GM19240 (cell line): ENCODE data around the gene SLC3A2.

Experiments
- DNase-seq: peaks from one replicate; pipeline ENCODE4 v3.0.0; 2011; ENCODE audit warnings: low spot score; ENCODE audit not compliant: insufficient read length

Gene SLC3A2

GRCh38 chr11:62909107-62909894 is 28.6 kb downstream of the SLC3A2 start:
- DNase-seq, result no peak

DNA sequence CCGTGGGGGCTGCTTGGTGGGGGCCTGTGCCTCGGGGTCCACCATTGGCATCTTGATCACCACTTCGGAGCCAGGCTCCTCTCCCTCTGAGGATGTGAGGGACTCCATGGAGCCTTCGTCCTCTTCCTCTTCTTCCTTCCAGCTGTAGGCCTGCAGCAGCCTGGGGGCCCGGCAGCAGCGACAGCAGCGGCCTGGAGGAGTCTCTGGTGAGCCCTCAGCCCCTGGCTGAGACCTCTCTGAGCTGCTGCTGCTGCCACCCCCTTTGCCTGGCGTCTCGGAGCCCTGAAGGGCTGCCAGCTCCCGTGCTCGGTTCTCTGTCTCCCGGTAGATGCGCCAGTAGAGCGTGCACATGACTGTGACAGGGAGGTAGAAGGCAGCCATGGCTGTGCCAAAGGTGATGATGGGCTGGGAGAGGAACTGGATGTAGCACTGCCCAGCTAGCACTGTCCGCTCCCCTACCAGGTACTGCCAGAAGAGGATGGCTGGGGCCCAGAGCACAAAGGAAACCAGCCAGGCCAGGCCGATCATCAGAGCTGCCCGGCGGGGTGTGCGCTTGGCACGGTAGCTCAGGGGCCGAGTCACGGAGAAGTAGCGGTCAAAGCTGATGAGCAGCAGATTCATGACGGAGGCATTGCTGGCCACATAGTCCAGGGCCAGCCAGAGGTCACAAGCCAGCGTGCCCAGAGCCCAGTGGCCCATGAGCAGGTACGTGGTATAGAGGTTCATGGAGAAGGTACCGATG is 29.6 kb downstream of the SLC3A2 start:
- no peak for DNase-seq

- no peak for DNase-seq
These were observed 30.7 kb downstream of the SLC3A2 start for GRCh38 chr11:62911137-62912130.

DNA sequence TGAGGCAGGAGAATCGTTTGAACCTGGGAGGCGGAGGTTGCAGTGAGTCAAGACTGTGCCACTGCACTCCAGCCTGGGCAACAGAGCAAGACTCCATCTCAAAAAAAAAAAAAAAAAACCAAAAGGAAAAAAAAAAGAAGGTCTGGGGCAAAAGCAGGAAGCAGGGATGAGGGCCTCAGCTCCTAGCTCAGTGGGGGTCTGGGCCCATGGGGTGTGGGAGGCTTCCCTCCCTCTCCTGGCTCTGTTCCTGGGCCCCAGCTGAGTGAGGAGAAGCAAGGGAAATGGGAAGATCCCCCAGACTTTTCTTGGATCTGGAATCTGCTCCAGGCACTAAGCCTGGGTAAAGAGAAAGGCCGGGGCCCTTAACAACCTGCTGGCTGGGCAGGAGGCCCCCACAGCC is 31.6 kb downstream of the SLC3A2 start:
- no peak for DNase-seq

- no peak for DNase-seq
These were observed 33.7 kb downstream of the SLC3A2 start for GRCh38 chr11:62914416-62914815.

GRCh38 chr11:62917906-62918502 is 37.3 kb downstream of the SLC3A2 start:
- no peak for DNase-seq

GRCh38 chr11:62918531-62918930 is 37.8 kb downstream of the SLC3A2 start:
- DNase-seq, result no peak

DNA sequence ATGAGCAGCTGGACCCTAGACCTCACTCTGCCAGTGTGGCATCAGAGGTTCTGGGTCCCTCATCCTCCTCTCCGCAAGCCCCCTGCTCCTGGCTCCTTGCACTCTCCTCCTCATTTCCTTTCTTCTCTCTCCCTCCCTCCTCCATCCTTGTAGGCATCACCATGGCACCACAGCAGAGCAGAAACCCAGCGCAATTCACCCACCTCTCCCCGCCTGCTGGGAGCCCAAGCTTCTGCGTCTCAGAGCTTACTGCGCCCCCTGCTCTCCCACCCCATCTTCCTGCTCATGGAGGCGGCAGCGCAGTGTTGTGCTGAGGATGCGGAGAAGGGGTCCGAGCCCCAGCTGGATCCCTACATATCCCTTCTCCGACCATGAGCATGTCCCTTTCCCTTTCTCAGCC is 38.8 kb downstream of the SLC3A2 start:
- DNase-seq, result no peak

- no peak for DNase-seq
These were observed 39.4 kb downstream of the SLC3A2 start for GRCh38 chr11:62919898-62920640.

GRCh38 chr11:62921201-62921572 is 40.5 kb downstream of the SLC3A2 start, which contains the start of gene CHRM1:
CHRM1 (minus strand) TSS chr11:62921363; CDS start chr11:62911100, 10,263 bp downstream.
- no peak for DNase-seq

GRCh38 chr11:62921573-62922188 is 41.0 kb downstream of the SLC3A2 start:
- DNase-seq, result no peak

DNA sequence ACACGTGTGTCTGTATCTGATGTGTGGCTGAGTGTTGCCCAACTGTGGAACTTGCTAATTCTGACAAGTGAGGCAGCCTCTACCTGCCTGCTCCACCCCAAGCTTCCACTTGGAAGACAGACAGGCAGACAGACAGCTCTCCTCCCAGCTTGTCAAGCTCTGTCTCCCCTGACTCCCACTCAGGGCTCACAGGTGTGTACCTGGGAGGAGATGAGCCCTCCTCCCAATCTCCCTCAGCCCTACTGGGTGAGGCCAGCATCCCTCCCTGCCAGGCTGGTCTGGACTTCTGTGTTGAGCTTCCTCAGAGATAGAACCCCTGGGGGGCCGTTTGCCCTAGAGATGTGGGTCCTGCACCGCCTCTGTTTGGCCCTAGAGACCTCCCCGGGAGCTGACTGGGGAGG is 41.5 kb downstream of the SLC3A2 start:
- no peak for DNase-seq

- no peak for DNase-seq
These were observed 42.1 kb downstream of the SLC3A2 start for GRCh38 chr11:62922653-62923431.

DNA sequence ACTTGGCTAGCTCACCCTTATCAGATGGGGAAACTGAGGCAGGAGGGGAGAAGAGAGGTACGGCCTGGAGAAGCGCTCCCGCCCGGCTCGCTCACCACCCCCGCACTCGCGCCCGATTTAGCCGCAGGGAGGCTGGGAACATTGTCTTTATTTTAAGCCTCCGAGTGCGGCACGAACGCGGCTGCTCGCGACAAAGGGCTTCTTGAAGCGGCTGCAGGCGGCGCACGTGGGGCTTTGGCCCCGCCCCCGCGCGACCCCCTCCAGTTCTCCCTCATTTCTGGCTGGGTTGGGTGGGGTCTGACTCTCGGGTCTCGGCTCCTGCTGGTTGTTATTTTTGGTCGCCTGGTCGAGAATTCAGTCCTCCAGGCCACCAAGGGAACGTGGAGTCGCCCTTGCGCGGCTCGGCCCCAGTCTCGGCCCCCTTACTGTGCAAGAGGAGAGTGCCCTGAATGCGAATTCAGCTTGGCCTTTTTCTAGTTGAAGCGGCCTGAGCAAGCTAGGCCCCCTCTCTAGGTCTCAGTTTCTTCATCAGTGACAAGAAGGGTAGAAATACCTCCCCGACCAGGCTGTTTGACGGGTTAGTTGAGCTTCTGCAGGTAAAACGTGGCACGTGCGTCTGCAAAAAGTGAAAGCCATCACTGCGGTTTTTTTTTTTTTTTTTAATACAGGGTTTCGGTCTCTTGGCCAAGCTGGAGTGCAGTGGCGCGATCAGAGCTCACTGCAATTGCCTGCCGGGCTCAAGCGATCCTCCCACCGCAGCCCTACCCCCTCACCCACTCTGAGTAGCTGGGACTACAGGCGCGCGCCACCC is 43.1 kb downstream of the SLC3A2 start:
- no peak for DNase-seq

DNA sequence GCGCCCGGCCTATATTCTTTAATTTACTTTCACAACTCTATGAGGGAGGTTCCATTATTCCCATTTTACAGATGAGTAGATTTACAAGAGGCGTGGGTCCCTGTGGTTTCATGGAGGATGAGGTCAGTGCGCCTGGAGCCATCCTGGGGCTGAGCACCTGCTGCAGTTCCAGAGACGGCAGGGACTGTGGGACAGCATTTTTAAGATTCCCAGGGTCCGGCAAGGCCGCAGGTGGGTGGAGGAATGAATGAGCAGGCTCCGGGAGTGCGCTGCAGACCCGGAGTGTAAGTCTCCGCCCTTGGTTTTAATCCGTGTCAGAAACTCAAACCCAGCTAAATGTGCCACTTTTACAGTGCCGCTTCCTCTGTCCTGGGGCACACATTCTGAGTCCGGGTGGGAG is 44.6 kb downstream of the SLC3A2 start:
- no peak for DNase-seq

DNA sequence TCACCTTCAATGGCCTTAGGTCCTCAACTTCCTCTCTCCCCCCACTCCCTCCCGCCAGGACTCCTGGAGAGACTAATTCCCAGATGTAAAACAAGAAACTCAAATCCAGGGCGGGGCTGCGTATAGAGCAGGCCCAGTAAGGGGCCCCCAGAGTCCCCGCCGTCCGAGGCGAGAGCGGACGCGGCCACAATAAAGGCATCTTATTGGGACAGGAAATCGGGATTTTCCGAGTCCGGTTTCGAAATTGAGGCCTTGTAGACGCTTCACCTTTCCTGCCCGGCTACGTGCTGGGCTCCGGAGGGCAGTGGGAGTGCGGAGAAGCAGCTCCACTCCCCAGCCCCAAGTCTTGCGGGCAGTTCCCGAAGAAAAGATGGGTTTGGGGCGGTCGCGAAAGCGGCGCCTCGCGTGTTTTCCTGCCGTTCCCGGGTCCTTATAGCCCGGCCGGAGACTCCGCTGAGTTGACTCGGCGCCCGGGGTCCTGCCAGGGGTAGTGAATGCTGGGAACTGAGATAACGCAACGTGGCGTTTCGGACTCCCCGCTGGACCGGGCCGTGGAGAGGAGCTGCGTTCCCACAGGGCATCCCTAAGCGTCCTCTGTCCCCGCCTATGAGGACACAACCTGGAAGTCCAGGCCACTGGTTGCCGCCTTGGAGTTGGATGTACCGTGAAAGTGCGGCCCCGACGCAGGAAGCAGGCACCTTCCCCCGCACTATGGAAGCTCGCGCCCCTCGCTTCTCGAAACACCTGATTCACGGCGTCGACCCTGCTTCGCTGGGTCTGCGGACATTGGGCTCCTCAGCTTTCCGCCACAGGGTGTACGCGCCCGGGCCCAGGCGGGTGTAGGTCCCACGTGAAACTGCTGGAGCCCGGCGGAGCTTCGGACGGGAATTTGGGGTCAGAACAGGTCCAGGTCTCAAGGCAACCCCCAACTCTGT is 45.3 kb downstream of the SLC3A2 start:
- DNase-seq, result no peak
